ENCODE results near the gene APOC3.

APOC3 gene

DNA sequence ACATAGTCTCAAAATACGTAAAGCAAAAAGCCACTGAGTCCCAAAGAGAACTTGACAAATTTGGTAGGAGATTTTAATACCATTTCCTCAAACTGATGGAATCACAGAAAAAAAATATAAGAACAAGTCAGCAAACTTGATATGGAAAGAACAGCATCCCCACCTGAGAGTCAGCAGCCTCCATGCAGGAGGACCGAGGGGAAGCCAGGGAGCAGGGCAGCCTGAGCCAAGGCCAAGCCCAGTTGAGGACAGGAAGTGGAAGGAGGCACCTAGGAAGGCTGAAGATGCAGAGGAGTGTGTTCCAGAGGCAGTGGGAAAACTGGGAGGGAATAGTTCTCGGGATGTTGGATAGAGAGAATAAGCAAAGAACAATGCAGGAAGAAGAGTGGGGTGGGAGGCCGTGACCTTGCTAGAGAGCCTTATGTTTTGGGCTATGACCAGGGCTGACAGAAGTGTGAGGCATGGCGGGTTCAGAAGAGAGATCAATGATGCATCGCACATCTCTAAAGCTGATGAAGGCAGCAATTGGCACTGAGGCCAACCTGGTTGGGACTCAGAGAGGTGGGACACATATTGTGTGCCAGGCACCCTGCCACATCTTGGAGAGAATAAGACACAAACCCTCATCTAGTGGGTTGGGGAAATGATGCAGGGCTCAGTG is 22.0 kb upstream of the APOC3 start:
- no peak for FAIRE-seq

DNA sequence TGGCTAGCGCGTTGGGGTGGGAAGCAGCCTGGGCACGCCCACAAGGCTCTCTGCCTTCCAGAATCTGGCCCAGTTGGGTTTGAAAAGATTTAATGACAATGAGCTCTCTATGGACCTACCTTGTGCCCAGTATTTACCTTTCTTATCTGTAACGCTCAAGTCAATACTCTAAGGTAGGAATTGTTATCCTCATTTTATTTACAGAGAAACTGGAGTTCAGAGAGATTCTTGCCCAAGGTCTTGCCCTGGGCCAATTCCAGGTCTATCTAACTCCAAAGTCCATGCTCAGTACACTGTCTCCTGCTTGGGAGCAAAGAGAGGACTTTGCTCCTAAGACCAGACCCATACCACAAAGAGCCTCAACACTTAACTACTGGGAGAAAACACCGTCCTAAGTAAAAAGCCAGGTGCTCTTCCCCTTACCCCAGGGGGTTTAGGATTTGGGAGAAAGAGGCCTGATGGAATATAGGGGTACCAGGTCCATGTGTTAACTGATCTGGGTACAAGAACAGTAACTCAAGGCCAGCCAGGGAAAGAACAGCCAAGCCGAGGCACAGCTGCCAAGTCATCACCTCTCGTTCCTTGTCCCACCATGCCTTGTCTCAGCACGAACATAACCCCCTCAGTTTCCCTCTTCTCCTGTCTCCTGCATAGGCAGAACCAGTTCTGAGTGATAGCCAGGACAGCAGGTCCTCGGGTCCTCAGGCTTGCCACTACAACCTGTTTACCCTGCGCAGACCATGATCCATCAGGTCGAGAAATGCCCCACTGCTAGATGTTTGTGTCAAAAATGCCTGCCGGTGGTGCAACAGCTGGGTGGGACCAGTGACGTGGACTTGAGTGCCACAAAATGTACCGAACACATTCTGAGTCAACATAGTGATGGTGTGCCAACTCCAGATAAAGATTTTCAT is 21.2 kb upstream of the APOC3 start:
- FAIRE-seq: no peak

DNA sequence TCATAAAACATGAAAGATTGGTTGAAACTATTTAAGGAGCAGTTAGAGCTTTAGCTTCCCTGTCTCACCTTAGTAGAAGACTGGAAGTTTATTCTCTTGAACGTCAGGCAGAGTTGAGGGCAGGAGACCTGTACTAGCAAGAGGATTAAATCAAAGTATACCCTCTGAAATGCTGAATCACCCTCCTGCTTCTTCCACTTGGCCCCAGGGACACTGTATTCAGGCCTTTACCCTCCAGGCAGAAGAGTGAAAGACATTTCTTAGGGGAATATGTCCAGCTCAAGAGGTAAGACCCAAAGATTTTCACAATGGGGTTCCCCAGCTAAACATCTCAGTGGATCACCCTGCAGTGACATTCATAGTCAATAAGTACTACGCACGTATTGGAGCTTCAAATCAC is 18.5 kb upstream of the APOC3 start:
- no peak for FAIRE-seq

DNA sequence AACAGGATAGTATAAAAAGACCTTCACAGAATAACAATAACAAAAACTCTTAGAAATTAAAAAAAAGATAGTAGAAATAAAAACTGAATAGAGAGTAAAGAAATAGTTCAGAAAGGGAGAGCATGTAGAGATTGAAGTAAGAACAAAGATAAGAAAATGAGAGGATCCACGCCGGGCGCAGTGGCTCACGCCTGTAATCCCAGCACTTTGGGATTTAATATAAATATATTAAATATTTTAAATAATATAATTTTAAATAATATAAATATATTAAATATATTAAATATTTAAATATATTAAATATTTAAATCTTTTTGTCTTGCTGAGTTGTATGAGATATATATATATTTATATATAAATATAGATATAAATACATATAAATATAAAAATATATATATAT is 17.6 kb upstream of the APOC3 start:
- FAIRE-seq: peak; percentile 98

DNA sequence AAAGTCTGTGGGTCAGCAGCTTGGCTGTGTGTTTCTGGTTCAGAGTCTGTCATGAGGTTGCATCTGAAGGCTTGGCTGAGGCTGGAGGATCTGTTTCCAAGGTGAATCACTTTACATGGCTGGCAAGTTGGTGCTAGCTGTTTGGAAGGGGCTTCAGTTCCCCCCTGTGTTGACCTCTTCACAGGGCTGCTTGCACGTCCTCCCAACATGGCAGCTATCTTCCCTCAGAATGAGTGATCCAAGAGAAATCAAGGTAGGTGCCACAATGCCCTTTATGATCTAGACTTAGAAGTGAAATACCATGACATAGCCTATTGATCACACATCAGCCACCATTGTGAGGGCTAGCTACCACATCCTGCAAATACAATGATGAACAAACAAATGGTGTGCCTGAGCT is 16.5 kb upstream of the APOC3 start:
- no peak for FAIRE-seq

DNA sequence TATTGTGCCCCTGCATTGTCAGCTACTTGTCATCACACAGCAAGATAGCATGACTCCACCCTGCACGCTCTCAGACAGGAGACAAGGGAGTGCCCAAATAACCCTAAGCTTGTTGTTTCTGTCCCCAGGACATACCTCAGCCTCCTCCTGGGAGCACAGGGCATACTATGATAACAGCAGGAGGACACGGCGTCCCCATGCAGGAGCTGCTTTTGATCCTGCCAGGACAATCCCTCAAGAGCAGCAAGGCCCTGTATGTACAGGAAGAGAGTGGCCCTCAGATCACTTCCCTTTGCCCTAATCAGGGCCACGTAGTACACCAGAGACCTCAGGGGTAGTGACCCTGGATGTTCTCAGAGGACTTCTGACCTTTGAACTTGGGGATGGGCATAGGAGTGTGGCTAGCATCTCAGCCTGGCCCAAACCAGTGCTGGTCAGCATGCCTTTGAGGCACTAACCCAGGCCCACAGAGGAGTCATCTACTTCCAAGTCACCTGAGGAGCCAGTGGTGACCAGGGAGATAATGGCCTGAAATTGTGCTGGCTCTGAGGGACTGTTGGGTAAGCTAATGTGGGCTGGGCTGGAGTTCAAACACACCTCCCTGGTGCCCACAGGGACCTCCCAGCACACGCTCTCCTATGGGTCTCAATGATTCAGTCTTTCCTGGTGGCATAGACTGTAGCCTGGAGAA is 15.8 kb upstream of the APOC3 start:
- no peak for FAIRE-seq

DNA sequence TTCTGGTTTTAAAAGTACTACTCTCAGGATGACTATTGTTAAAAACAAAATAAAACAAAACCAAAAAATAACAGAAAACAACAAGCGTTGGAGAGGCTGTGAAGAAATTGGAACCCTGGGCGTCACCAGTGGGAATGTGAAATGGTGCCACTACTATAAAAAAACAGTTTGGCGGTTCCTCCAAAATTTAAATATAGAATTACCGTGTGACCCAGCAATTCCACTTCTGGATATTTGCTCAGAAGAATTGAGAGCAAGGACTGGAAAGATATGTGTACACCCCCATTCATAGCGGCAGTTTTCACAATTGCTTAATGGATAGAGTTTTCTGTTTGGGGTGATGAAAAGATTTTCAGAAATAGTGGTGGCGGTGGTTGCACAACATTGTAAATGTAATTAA is 15.2 kb upstream of the APOC3 start:
- no peak for FAIRE-seq

DNA sequence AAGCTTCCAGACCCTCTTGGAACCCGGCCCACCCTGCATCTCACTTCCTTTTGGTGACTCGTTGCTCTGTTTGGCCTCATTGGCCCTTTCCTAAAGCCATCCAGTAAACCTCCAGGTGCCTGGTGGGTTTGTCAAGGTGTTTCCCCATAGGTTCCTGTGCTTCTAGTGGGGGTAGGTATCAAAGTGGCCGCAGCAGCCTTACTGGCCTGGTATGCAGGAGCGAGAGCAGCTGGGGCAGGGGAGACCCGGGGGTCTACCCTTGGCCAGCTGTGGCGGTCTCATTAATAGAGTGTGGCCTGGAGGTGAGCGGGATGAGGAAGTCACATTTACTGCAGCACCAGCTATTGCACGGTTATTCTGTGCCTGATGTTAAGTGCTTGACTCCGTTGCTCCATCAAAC is 10.7 kb upstream of the APOC3 start:
- FAIRE-seq: no peak

DNA sequence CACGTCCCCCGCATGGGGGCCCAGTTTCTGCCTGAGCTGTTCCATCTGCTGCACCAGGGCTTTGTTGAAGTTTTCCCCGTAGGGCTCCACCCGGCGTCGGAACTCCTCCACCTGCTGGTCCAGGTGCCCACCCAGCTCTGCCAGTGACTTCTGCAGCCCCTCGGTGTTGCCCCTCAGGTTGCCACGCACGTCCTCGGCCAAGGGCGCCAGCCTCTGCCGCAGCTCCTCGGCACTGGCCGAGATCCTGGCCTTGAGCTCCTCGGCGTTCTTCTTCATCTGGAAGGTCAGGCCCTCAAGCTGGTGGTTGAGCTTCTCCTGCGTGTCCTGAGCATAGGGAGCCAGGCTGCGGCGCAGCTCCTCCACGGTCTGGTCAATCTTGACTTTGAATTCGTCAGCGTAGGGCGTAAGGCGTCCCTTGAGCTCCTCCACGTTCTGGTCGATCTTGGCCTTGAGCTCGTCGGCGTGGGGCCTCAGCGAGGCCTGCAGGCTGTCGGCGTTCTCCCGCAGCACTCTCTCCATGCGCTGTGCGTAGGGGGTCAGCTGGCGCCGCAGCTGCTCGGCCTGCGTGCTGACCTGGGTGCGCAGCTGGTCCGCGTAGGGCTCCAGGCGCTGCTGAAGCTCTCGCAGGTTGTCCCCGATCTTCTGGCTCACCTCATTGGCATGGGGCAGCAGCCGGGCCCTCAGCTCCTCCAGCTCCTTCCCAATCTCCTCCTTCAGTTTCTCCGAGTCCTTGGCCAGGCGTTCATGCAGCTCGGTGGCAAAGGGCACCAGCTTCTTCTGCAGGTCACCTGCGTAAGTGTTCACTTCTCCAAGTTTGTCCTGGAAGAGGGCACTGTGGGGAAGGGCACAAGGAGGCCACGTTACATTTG is 8.4 kb upstream of the APOC3 start:
- FAIRE-seq: no peak

DNA sequence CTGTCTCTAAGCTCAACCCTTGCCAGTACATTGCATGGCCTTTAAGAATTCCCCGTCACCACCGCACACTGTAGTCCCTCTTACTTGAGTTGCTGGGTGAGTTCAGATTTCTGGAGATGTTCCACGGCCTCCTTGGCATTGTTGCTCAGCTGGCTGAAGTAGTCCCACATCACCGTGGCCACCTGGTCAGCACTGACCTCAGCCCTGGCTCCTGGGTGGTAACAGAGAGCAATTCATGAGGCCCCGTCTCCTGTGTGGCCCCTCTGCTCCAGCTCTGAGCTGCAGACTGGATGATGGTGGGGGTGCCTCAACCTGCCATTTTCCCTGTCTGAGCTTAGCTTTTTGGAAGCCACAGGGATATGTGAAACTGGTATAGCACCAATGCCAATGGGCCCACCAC is 7.1 kb upstream of the APOC3 start:
- FAIRE-seq: no peak

DNA sequence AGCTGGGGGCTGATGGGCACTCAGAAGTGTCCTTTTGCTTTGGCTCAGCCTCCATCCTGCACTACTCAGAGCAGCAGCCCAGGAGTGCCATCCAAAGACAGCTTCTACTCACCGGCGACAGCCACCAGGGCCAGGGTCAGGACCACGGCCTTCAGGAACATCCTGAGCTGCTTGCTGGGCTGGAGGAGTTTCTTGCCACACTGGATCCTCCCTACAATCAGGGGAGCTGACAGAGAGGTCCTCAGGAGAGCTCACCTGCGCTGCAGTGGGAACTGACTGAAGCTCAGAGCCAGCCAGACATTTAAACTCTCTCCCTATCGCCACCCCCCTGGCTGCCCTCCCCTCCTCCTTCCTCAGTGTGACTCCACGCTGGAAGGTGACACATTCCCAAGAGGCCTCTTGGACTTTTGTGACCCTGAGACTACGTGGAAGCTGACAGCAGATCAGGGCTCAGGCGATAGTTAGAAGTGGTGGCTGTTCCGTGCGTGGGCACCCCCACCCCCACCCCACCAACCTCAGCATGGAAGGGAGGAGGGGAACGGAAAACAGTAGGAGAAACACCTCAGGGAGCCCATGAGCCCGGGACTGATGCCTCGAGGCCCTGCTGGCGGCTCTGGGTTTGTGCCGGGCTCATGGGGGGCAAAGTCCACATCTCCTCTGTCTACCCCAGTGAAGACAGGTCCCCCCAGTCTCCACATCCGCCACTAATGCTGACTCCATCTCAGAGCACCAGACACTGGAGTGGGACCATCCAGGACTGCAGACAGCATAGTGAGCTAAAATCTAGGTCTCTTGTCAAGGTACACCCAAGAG is 6.5 kb upstream of the APOC3 start, which contains the start of gene APOA4:
APOA4 (minus strand) TSS at position 274 of the 813 bp plus-strand sequence; CDS start at position 161, 113 bp downstream.
- no peak for FAIRE-seq

DNA sequence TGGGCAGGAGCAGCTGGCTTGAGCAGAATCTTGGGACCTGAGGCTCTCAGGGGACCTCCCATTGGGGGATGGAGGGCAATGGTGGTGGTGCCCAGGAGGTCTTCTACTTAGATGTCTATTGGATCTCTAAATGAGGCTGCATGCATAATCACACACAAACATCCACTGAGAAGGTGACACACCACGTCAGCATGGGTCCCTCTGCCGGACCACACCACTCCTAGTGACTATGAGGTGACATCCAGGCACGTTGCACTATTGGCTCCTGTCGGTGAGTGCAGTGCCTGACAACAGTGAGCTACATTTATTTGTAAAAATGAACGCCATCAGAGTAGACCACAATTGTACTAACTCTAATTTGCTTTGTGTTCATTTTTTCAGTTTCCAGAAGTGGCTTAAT is 4.3 kb upstream of the APOC3 start:
- FAIRE-seq: no peak

DNA sequence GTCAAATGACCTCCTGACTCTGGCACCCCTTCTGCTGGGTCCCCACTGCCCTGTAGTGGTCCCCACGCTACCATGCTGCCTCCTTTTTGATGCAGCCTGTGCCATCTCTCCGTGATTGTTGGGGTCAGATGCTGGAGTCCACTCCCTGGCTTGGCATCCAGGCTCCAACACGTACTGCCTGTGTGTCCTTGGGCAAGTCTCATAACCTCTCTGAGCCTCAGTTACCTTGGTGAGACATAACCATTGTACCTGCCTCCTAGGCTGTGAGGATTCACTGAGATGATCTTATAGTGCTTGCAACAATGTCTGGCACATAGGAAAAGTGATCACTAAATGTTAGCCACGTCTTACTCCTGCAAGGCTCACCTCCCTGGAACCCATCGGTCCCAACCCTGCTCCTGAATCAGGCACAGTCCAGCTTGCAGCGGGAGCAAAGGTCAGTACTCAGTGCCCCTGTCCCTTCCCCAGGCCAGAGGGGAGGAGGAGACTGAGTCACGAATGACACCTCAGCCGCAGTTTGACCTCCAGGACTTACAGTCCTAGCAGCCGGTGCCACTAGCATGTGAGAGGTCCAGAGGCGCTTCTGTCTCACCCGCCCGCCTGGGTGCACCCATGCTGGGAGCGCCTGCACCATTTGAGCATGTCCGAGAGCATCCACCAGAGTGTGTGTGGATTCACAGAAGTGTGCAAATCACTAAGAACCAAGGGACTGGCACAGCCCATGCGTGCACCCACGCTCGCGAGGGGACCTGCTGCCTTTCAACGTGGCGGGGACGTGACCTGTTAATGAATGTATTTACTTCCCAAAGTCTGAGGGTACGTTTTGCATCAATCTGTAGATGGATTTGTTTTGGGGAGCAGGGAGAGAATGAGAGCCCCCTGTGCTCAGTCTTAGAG is 3.6 kb upstream of the APOC3 start:
- no peak for FAIRE-seq

DNA sequence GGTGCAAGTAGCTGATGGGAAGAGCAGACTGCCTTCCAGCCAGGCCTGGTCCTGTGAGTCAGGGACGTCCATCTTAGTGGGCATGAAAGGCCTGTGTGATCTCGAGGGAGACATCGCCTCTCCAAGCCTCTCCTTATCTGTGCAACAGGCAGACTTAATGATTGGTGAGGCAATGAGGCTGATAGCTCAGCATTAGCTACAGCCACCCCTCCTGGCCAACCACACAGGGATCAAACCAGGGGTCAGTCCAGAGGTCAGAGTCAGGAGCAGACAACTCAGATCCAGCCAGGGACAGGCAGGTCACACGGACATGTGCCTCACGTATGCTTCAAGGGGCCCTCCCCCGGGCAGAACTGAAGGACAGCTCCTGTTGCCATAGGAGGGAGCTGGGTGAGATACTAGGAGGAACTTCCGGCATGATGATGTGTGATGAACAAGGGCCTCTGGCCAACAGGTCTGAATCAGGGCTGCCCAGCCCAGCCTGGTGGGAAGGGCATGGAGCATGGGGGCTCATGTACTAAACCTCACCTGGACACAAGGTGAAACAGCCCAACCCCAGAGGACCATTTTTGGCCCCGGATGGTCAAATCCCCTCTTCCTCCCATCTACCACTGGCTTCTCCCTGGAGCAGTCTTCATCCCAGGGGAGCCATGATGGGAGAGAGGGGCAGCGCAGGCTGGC is 2.8 kb upstream of the APOC3 start:
- no peak for FAIRE-seq

DNA sequence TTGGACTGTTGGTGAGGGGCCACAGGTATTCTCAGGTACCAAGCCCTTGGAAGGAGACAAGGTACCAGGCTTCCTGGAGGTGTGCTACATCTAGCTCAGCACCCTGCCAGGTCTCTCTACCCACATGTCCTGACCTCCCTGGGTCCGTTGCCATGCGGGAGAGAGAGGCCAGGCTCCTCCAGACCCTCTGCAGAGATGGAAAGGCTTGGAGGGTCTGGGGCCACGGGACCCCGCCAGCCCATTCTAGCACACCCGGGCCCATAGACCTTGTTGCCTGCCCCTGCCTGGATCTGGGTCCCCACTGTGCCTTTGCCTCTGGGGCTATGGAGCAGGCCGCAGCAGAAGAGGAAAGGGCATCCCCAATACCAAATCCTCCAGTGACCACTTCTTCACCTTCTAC is 2.2 kb upstream of the APOC3 start:
- FAIRE-seq: no peak

DNA sequence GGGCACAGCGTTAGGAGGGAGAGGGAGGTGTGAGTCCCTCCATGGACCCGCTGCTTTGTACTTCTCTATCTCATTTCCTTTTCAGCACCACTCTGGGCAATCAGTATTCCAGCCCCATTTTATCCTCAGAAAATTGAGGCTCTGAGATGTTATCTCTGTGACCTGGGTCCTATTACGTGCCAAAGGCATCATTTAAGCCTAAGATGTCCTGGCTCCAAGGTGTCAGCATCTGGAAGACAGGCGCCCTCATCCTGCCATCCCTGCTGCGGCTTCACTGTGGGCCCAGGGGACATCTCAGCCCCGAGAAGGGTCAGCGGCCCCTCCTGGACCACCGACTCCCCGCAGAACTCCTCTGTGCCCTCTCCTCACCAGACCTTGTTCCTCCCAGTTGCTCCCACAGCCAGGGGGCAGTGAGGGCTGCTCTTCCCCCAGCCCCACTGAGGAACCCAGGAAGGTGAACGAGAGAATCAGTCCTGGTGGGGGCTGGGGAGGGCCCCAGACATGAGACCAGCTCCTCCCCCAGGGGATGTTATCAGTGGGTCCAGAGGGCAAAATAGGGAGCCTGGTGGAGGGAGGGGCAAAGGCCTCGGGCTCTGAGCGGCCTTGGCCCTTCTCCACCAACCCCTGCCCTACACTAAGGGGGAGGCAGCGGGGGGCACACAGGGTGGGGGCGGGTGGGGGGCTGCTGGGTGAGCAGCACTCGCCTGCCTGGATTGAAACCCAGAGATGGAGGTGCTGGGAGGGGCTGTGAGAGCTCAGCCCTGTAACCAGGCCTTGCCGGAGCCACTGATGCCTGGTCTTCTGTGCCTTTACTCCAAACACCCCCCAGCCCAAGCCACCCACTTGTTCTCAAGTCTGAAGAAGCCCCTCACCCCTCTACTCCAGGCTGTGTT is 829 bp upstream of the APOC3 start:
- FAIRE-seq: no peak

DNA sequence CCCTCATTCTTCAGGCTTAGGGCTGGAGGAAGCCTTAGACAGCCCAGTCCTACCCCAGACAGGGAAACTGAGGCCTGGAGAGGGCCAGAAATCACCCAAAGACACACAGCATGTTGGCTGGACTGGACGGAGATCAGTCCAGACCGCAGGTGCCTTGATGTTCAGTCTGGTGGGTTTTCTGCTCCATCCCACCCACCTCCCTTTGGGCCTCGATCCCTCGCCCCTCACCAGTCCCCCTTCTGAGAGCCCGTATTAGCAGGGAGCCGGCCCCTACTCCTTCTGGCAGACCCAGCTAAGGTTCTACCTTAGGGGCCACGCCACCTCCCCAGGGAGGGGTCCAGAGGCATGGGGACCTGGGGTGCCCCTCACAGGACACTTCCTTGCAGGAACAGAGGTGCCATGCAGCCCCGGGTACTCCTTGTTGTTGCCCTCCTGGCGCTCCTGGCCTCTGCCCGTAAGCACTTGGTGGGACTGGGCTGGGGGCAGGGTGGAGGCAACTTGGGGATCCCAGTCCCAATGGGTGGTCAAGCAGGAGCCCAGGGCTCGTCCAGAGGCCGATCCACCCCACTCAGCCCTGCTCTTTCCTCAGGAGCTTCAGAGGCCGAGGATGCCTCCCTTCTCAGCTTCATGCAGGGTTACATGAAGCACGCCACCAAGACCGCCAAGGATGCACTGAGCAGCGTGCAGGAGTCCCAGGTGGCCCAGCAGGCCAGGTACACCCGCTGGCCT is 641 bp downstream of the APOC3 start:
- FAIRE-seq: no peak

DNA sequence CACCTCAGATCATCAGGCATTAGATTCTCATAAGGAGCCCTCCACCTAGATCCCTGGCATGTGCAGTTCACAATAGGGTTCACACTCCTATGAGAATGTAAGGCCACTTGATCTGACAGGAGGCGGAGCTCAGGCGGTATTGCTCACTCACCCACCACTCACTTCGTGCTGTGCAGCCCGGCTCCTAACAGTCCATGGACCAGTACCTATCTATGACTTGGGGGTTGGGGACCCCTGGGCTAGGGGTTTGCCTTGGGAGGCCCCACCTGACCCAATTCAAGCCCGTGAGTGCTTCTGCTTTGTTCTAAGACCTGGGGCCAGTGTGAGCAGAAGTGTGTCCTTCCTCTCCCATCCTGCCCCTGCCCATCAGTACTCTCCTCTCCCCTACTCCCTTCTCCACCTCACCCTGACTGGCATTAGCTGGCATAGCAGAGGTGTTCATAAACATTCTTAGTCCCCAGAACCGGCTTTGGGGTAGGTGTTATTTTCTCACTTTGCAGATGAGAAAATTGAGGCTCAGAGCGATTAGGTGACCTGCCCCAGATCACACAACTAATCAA is 2.2 kb downstream of the APOC3 start:
- FAIRE-seq: no peak

All from TTC549 (cell line).